ENCODE results near the gene DNAH8. TPM values are rescaled to one million over a fixed set of nuclear protein-coding genes. Genes with fewer than 3 reads are reported as not detected.

The DNAH8 gene
- polyA plus RNA-seq, 5 donors = 0.03 to 0.26 (median 0.09) TPM

GRCh38 chr6:39073471-39074355 is 358.6 kb downstream of the DNAH8 start:
- DNase-seq = no peak

- DNase-seq = no peak
Measured at GRCh38 chr6:39074486-39074885, 359.4 kb downstream of the DNAH8 start.

GRCh38 chr6:39075010-39075686 is 360.0 kb downstream of the DNAH8 start:
- no peak for DNase-seq

GRCh38 chr6:39075807-39076622 is 360.9 kb downstream of the DNAH8 start:
- no peak for DNase-seq

- no peak for DNase-seq
Measured at GRCh38 chr6:39076623-39077535, 361.8 kb downstream of the DNAH8 start.

GRCh38 chr6:39077882-39078594 is 362.9 kb downstream of the DNAH8 start:
- no peak for DNase-seq

GRCh38 chr6:39078695-39079094 is 363.6 kb downstream of the DNAH8 start:
- DNase-seq = no peak

GRCh38 chr6:39079197-39080125 is 364.4 kb downstream of the DNAH8 start:
- DNase-seq = no peak

Other genes with a start within 250 kb of the DNAH8 start
- 10 to 100 TPM; 12.3 to 16.6 (median 14.2) TPM for gene BTBD9, start 75.4 kb upstream of the DNAH8 start, polyA plus RNA-seq (ENCODE audit: insufficient read depth in 1 of 5, insufficient read length in 5 of 5, low replicate concordance in 1 of 5)
- gene GLO1, start 12.2 kb upstream of the DNAH8 start, polyA plus RNA-seq (ENCODE audit: insufficient read depth in 1 of 5, insufficient read length in 5 of 5, low replicate concordance in 1 of 5) = 100 to 1,000 TPM; 106 to 165 (median 133) TPM